Pancreas (tissue), 10 donors: Measurements from ENCODE around the gene GABRG2. TPM values are rescaled to one million over a fixed set of nuclear protein-coding genes. Genes with fewer than 3 reads are reported as not detected.

ENCODE experiments used
- ATAC-seq, 4 donors: fragments of 200-7000 bp; cut with Tn5 transposase; one replicate each; pipeline versions ENCODE4 v1.8.0 to v1.9.1; 2020; ENCODE audit warnings: mild to moderate bottlenecking in 4 of 4, moderate library complexity in 4 of 4
- DNase-seq, 6 donors: peaks; one replicate each; pipeline ENCODE4 v3.0.0-alpha.2; 2020
- FAIRE-seq: peaks from 2 replicates; lab custom pipeline; 2012; peaks lifted over from hg19 to GRCh38; lab: Jason Lieb, UNC
- H3K27ac ChIP-seq, 4 donors: fragments of 200-600 bp; sonication (generic); 1 replicate in 3 of 4; 2 replicates in 1 of 4; pipeline versions ENCODE4 v1.5.0 to v1.8.0; 2020
- H3K27me3 ChIP-seq, 4 donors: fragments of 200-600 bp; one replicate each; pipeline ENCODE4 v1.8.0; 2021
- H3K36me3 ChIP-seq, 3 donors: fragments of 200-600 bp; sonication (generic) in 1 of 3; one replicate each; pipeline versions ENCODE4 v1.5.0 to v1.8.0; 2020 to 2021
- H3K4me1 ChIP-seq, 3 donors: fragments of 200-600 bp; one replicate each; pipeline ENCODE4 v1.8.0; 2021
- H3K4me3 ChIP-seq, 4 donors: fragments of 200-600 bp; sonication (generic) in 2 of 4; one replicate each; pipeline versions ENCODE4 v1.5.0 to v1.8.0; 2020 to 2021
- H3K9me3 ChIP-seq, 4 donors: fragments of 200-600 bp; one replicate each; pipeline ENCODE4 v1.8.0; 2021
- CTCF ChIP-seq, 4 donors: fragments of 200-600 bp; sonication (generic) in 3 of 4; IDR thresholded peaks; one replicate each; pipeline versions ENCODE4 v1.5.0 to v1.8.0; 2021; ENCODE audit warnings: antibody characterized with exemption in 4 of 4
- WGBS, 2 donors: extraction: QIAGEN DNeasy Blood & Tissue Kit; methylation state at CpG; one replicate each; pipeline ENCODE4 v1.1.7; 2013; 5-methylcytosine and 5-hydroxymethylcytosine counted together
- intact Hi-C, 3 donors: fragments of 100-400 bp; cut with DNase I; formaldehyde crosslinking; loops; one replicate each; pipeline versions ENCODE4 v1.11.1 to v1.14.2; 2022
- polyA plus RNA-seq, 2 donors: library from polyadenylated mRNA; stranded (reverse); fragments of 200-250 nt; gene quantifications; one replicate each; pipeline ENCODE4 v1.2.3, GENCODE V29; 2013
- total RNA-seq, 6 donors: library from RNA; stranded (reverse); fragmentation: NEBNext Ultra II Directional in 4 of 6; extraction: Animal tissue kit (Norgen Biotek cat#: 25700) in 4 of 6; gene quantifications; one replicate each; pipeline versions ENCODE4 v1.2.1 to v1.2.4, GENCODE V29; 2021 to 2023
- donor health status: healthy with polysubstance abuse.
- donor health status: DM: no; HTN: no; CAD: no; lungs with moderate emphysema.
- donor health status: DM: no; HTN: no; CAD: no.
- donor health status: control.
- donor health status: control.
- donor health status: Bipolar disorder and iron deficiency.
- donor health status: DM: yes; HTN: yes; CAD: no.
- donor health status: DM: no; HTN: no; CAD: no.
- donor health status: DM: no; HTN: no; CAD: no.
- donor health status: DM: yes; HTN: yes; CAD: no.

GABRG2 gene
- total and polyA plus RNA-seq, 8 donors: 0.22 to 1.5 (median 0.45) TPM; not detected in 2

GRCh38 chr5:162163663-162164062, 96.1 kb downstream of the GABRG2 start:
- no peak for ATAC-seq
- Histone ChIP-seq H3K4me3 (no peak overlapping the region), H3K27me3 (no peaks in the 10 kb centered on the region), H3K4me1 (no peaks in the 10 kb centered on the region), H3K27ac (no peak overlapping the region), H3K36me3 (no peaks in the 10 kb centered on the region), H3K9me3 (no peaks in the 10 kb centered on the region)
- DNase-seq: no peak
- intact Hi-C loops: no loop called here
- no peak for FAIRE-seq
- TF ChIP-seq CTCF (IDR thresholded peaks at IDR 0.05): no peak
- WGBS, 2 donors: 56 to 63% methylated on average over 6 of the region's 6 CpGs

GRCh38 chr5:162174358-162174974, 106.9 kb downstream of the GABRG2 start:
- no peak for FAIRE-seq
- Histone ChIP-seq H3K4me1 (no peaks in the 10 kb centered on the region), H3K9me3 (no peaks in the 10 kb centered on the region), H3K27me3 (no peaks in the 10 kb centered on the region), H3K36me3 (no peaks in the 10 kb centered on the region), H3K4me3 (no peak overlapping the region), H3K27ac (no peak overlapping the region)
- no peak for TF ChIP-seq CTCF (IDR thresholded peaks at IDR 0.05)
- WGBS, 2 donors: 43 to 47% methylated on average over 6 of the region's 6 CpGs
- no peak for ATAC-seq
- intact Hi-C loops: no loop called here
- DNase-seq: no peak

GRCh38 chr5:162187371-162187770, 119.8 kb downstream of the GABRG2 start:
- no peak overlapping the region for H3K4me3 ChIP-seq
- 48 to 53% methylated on average over 1 of the region's 1 CpG for WGBS, 2 donors
- no peak for ATAC-seq
- no peak overlapping the region for H3K27ac ChIP-seq
- no peaks in the 10 kb centered on the region for H3K27me3 ChIP-seq
- no peaks in the 10 kb centered on the region for H3K9me3 ChIP-seq
- intact Hi-C loops: no loop called here
- H3K4me1 ChIP-seq: no peaks in the 10 kb centered on the region
- no peaks in the 10 kb centered on the region for H3K36me3 ChIP-seq
- no peak for TF ChIP-seq CTCF (IDR thresholded peaks at IDR 0.05)
- FAIRE-seq: no peak
- DNase-seq: no peak

GRCh38 chr5:162189719-162190118, 122.1 kb downstream of the GABRG2 start:
- FAIRE-seq (no peak), ATAC-seq (no peak), DNase-seq (no peak)
- intact Hi-C loops: no loop called here
- Histone ChIP-seq H3K9me3 (no peaks in the 10 kb centered on the region), H3K27ac (no peak overlapping the region), H3K27me3 (no peaks in the 10 kb centered on the region), H3K4me3 (no peak overlapping the region), H3K36me3 (no peaks in the 10 kb centered on the region), H3K4me1 (no peaks in the 10 kb centered on the region)
- TF ChIP-seq CTCF (IDR thresholded peaks at IDR 0.05): no peak
- WGBS, 2 donors: 63 to 79% methylated on average over 5 of the region's 5 CpGs

- 61 to 74% methylated on average over 6 of the region's 6 CpGs for WGBS, 2 donors
- intact Hi-C loops: no loop called here
- no peak overlapping the region for H3K4me3 ChIP-seq
- H3K27ac ChIP-seq: no peak overlapping the region
- no peak for FAIRE-seq
- H3K4me1 ChIP-seq: no peaks in the 10 kb centered on the region
- TF ChIP-seq CTCF (IDR thresholded peaks at IDR 0.05): no peak
- DNase-seq: no peak
- H3K27me3 ChIP-seq: no peaks in the 10 kb centered on the region
- no peak for ATAC-seq
- no peaks in the 10 kb centered on the region for H3K36me3 ChIP-seq
- H3K9me3 ChIP-seq: no peaks in the 10 kb centered on the region
Measured at GRCh38 chr5:162193012-162193411, 125.4 kb downstream of the GABRG2 start.
